ENCODE data around the gene RAB4A. TPM values are rescaled to one million over a fixed set of nuclear protein-coding genes. Genes with fewer than 3 reads are reported as not detected.

RAB4A gene
- total RNA-seq, 1 experiment from 2014 or later: 66.7 TPM

DNA sequence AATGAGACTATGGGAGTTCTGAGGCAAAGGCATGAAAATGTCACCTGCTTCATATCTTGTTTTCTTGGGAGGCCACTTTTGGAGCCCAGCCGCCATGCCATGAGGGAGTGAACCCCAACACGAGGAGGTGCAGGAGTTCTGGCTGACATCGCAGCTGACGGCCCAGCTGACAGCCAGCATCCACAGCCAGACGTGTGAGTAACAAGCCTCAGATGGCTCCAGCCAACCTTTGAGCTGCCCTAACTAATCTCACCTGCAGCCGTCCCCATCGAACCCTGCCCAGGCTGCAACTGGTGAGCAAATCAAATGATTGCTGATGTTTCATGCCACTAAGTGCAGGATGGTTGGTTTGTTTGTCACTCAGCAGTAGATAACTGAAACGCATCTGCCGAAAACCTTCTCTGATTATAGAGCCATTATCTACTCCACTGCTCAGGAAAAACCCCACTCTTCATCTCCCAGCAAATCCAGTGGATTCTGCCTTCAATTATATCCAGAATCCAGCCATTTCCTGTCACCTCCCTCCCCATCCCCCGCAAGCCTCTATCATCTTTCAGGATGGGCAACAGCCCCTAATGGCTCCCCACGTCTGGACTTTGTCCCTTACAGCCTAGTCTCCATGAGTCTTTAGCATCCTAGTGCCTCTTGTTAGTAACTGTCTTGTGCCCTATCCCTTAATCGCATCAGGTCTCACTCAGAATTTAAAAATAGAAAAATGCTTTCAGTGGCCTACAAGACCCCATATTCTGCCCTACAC is 18.5 kb upstream of the RAB4A start:
- Histone ChIP-seq H3K27me3 (ENCODE audit: insufficient read depth, low read length) (no peaks in the 10 kb centered on the region), H3K4me2 (ENCODE audit: insufficient read depth, insufficient read length, low read length) (peak overlapping the region; percentile 41), H3K23me2 (ENCODE audit: insufficient read length, low read depth, low read length, poor library complexity, severe bottlenecking) (no peaks in the 10 kb centered on the region), H3K9me3 (ENCODE audit: control insufficient read depth, low read depth, low read length) (no peaks in the 10 kb centered on the region), H3K79me2 (ENCODE audit: insufficient read depth, low read length) (no peaks in the 10 kb centered on the region), H2BK15ac (ENCODE audit: low read depth, low read length) (no peak overlapping the region), H3K4me1 (ENCODE audit: insufficient read depth, low read length) (peaks cover 9% of the 10 kb centered on the region; the same call in 1 of the 2 replicates), H2BK120ac (ENCODE audit: low read depth, low read length, poor library complexity, severe bottlenecking) (no peak overlapping the region), H2BK12ac (ENCODE audit: insufficient read length, low read depth, low read length) (no peak overlapping the region), H2BK5ac (ENCODE audit: insufficient read length, low read length) (no peak overlapping the region), H3K14ac (ENCODE audit: insufficient read depth, low read length) (no peak overlapping the region), H3K18ac (ENCODE audit: insufficient read length, low read depth, low read length) (no peak overlapping the region), H4K20me1 (ENCODE audit: control insufficient read depth, insufficient read depth, insufficient read length) (no peaks in the 10 kb centered on the region), H2BK20ac (ENCODE audit: low read depth, low read length, poor library complexity, severe bottlenecking) (no peak overlapping the region), H4K8ac (replicated peaks; ENCODE audit: insufficient read length, low read depth, low read length) (no peak overlapping the region), H4K91ac (ENCODE audit: insufficient read length, low read depth, low read length) (no peak overlapping the region), H3K9ac (ENCODE audit: extremely low read depth, insufficient read length, low read length) (no peak overlapping the region), H2AK5ac (ENCODE audit: insufficient read length, low read length) (no peak overlapping the region), H2AFZ (ENCODE audit: low read length) (no peak overlapping the region), H4K5ac (ENCODE audit: insufficient read length, low read depth, low read length) (no peak overlapping the region), H3K4ac (ENCODE audit: low read depth, low read length) (no peak overlapping the region), H3K23ac (ENCODE audit: insufficient read length, low read depth, low read length) (no peak overlapping the region), H3K27ac (ENCODE audit: insufficient read length, low read depth, low read length) (no peak overlapping the region), H3T11ph (ENCODE audit: low read length) (no peak overlapping the region), H3K56ac (ENCODE audit: insufficient read length, low read depth, low read length) (no peak overlapping the region), H3K79me1 (ENCODE audit: insufficient read depth, low read depth, low read length, poor library complexity, severe bottlenecking) (no peaks in the 10 kb centered on the region)
- Mint-ChIP-seq H3K9me3 (no peaks in the 10 kb centered on the region), H3K27ac (0 out of 7 replicates have a peak overlapping the region, but pooled peaks of 1 of the 3 experiments have one; percentile 89), H3K36me3 (ENCODE audit: insufficient read depth in 1 of 3, low read depth in 3 of 3) (no peaks in the 10 kb centered on the region), H3K4me3 (peak overlapping the region in 1 of 2 experiments; percentile 44; a peak in 2 of 5 replicates), H3K27me3 (ENCODE audit: low read depth) (peaks cover 2% of the 10 kb centered on the region; the same call in 1 of the 2 replicates), H3K4me1 (peaks cover 33 to 43% of the 10 kb centered on the region in 2 experiments)
- no peak for DNase-seq
- TF ChIP-seq, protein P1, sequence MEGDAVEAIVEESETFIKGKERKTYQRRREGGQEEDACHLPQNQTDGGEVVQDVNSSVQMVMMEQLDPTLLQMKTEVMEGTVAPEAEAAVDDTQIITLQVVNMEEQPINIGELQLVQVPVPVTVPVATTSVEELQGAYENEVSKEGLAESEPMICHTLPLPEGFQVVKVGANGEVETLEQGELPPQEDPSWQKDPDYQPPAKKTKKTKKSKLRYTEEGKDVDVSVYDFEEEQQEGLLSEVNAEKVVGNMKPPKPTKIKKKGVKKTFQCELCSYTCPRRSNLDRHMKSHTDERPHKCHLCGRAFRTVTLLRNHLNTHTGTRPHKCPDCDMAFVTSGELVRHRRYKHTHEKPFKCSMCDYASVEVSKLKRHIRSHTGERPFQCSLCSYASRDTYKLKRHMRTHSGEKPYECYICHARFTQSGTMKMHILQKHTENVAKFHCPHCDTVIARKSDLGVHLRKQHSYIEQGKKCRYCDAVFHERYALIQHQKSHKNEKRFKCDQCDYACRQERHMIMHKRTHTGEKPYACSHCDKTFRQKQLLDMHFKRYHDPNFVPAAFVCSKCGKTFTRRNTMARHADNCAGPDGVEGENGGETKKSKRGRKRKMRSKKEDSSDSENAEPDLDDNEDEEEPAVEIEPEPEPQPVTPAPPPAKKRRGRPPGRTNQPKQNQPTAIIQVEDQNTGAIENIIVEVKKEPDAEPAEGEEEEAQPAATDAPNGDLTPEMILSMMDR (conservative IDR thresholded peaks at IDR 0.05): no peak
- no CpG with 5 or more reads among the region's 12 CpGs for WGBS (ENCODE audit: extremely low coverage, insufficient read length, low lambda C conversion rate)
